Stimulated activated CD4-positive, alpha-beta T cell treated with anti-CD3 and anti-CD28 coated beads, Interleukin-2, amount 100 ng/mL, for 4 hours (primary cell): ENCODE data around the gene PLEKHG4.
A peak's percentile ranks its signal among the peaks of the same experiment; 100 is the strongest.

Source experiments
- DNase-seq: peaks from one replicate; pipeline ENCODE4 v3.0.0-alpha.2; 2020; ENCODE audit warnings: low read depth

The PLEKHG4 gene

DNA sequence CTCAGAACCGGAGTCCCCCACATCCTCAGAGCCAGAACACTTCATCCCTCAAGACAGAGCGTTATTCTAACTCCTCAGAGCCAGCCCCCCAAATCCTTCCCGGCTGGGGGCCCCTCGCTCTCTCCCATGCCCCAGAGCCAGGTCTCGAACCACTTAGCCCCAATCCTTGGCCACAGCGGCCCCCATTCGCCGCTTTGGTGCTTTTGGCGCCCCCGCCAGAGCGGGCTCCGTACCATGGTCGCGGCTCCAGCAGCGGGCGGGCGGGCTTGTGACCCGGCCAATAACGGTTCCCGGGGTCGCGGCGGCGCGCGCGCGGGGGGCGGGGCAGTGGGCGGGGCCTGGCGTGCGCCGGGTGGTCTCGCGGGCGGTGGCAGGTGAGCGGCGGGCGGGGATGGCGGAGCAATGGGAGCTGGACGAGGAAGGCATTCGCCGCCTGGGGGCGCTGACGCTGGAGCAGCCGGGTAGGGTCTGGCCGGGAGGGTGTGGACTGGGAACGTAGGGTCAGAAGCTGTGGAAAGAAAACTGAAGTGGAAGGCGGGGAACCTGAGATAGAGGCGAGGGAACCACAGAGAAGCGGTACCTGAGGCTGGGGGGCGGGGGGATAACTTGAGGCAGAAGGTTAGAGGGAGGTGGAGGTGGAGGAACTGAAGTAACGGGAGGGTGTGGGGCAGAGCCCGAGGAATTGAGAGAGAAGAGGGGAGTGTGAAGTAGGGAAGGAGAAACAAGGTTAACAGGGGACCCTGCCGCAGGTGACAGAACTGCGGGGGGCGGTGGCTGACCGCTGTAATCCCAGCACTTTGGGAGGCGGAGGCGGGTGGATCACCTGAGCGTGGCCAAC is 47.4 kb downstream of the PLEKHG4 start, which contains the start of the genes KCTD19 and LRRC36:
Gene KCTD19 (minus strand): TSS at position 270 of the 838 bp plus-strand sequence. CDS start 34 bp downstream, at position 236.
Gene LRRC36 (plus strand): TSS at position 344 of the 838 bp plus-strand sequence. CDS start 48 bp downstream, at position 392.
- DNase-seq = peak; percentile 20

DNA sequence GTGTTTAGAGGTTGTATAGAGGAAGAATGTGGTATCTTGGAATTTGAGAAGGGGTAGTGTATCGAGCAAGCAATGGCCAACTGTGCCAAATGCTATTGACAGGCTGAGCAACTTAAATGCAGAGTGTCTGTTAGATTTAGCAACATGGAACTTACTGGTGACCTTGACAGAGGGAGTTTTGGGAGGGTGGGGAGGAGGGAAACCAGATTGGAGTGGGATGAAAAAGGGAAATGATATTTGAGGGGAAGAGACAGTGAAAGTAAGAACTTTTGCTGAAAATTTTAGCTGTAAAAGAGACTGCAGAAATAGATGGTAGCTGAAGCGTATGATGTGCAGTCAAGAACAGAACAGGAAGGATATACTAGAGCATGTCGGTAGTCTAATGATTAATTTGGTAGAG is 48.4 kb downstream of the PLEKHG4 start:
- no peak for DNase-seq

DNA sequence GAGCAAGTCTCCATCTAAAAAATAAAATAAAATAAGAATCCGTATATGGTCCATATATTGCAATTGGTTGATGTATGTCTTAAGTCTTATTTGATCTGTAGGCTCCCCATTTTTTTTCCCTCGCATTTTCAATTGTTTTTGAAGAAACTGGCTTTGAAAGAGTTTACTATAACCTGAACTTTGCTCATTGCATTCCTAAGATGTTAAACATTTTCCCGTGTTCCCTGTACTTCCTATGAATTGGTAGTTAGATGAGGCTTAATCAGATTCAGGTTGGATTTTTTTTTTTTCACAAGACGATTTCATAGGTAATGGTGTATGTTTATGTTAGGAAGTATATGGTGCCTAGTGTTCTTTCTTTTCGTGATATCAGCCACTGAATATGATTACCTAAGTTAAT is 50.6 kb downstream of the PLEKHG4 start:
- DNase-seq = no peak

DNA sequence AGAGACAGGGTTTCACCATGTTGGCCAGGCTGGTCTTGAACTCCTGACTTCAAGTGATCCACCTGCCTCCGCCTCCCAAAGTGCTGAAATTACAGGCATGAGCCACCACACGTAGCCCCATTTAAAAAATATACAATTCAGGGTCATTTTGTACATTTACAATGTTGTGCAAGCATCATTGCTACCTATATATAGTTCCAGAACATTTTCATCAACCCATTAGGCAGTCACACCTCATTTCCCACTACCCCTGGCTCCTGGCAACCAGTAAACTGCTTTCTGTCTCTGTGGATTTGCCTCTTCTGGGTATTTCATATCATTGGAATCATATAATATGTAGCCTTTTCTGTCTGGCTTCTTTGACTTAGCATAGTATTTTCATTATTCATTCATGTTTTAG is 54.0 kb downstream of the PLEKHG4 start:
- no peak for DNase-seq

DNA sequence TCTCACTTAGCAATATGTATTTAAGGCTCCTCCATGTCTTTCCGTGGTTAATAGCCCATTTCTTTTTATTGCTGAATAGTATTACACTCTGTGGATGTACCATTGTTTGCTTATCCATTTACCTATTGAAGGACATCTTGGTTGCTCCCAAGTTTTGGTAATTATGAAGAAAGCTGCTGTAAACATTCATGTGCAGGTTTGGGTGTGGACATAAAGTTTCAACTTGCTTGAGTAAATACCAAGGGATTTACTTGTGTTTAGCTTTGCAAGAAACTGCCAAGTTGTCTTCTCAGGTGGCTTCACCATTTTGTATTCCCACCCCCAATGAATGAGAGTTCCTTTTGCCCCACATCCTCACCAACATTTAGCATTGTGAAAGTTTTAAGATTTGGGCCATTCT is 56.8 kb downstream of the PLEKHG4 start:
- no peak for DNase-seq

DNA sequence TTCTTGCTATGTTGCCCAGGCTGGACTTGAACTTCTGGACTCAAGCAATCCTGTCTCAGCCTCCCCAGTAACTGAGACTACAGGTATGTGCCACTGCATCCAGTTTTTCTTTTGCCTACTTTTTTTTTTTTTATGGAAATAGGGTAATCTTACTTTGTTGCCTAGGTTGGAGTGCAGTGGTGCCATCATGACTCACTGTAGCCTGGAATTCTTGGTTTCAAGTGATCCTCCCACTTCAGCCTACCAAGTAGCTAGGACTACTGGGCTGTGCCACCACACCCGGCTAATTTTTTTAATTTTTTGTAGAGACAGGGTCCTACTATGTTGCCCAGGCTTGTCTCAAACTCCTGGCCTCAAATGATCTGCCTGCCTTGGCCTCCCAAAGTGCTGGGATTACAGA is 57.3 kb downstream of the PLEKHG4 start:
- DNase-seq = no peak
